ENCODE data around the gene UMPS.

DNA sequence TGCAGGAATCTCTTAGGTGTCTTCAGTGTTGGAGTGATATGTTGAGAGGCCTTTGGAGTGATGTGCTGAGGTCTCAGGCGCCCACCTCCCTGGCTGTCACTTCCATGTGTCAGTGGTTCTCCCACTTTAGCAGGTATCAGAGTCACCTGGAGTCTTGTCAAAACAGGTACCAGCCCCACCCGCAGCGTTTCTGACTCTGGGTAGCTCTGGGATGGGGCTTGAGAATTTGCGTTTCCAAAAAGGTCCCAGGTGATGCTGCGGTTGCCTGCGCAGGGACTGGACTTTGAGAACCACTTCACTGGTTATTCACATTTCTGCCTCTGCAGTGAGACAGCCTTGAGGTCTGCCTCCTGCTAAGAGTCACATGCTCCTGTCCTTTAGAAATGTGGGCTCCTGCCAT lies 15.5 kb downstream of the UMPS start:
- TF ChIP-seq POLR2A (IDR thresholded peaks at IDR 0.05) (no peak), CTCF (IDR thresholded peaks at IDR 0.05) (no peak)
